H1 (cell line): ENCODE results near the gene HNRNPAB. TPM values are rescaled to one million over a fixed set of nuclear protein-coding genes. Genes with fewer than 3 reads are reported as not detected.
"Not testable (repeated sequence)": the region's sequence is repeated elsewhere in the genome, so short reads cannot be mapped to it uniquely, and the experiment has no call there.

Source experiments
- CTCF ChIA-PET: fragments of 300-600 bp; sonication (Branson Sonifier 250); formaldehyde crosslinking; loops from one replicate; lab custom pipeline; 2021; ENCODE audit not compliant: partially characterized antibody; lab: Charles Lee
- POLR2A ChIA-PET: fragments of 300-600 bp; sonication (Branson Sonifier 250); formaldehyde crosslinking; loops from one replicate; lab custom pipeline; 2021; ENCODE audit warnings: inconsistent platforms; ENCODE audit not compliant: partially characterized antibody; lab: Charles Lee
- DNase-seq, 2 experiments: peaks; one replicate each; pipeline versions ENCODE4 v3.0.0 to v3.0.0-alpha.2; 2010 to 2022; ENCODE audit warnings: low spot score in 2 of 2, low read depth in 1 of 2, mixed read lengths in 1 of 2
- FAIRE-seq: peaks from 2 replicates; lab custom pipeline; 2011; peaks lifted over from hg19 to GRCh38; lab: Jason Lieb, UNC
- H2AFZ ChIP-seq: 2 replicates; pipeline ENCODE4 v1.8.1; 2012; ENCODE audit warnings: low read length, inconsistent platforms
- H2AK5ac ChIP-seq: 2 replicates; pipeline ENCODE4 v1.6.1; 2013; ENCODE audit warnings: low read depth, low read length
- H2BK120ac ChIP-seq: replicated peaks from 2 replicates; pipeline ENCODE3; 2013; ENCODE audit warnings: low read depth, low read length, inconsistent platforms
- H2BK12ac ChIP-seq: 2 replicates; pipeline ENCODE4 v1.6.1; 2013; ENCODE audit warnings: low read depth, low read length
- H2BK15ac ChIP-seq: 2 replicates; pipeline ENCODE4 v1.6.1; 2013; ENCODE audit warnings: low read length
- H2BK20ac ChIP-seq: 2 replicates; pipeline ENCODE4 v1.6.1; 2013; ENCODE audit warnings: low read length
- H2BK5ac ChIP-seq: 2 replicates; pipeline ENCODE4 v1.6.1; 2013; ENCODE audit warnings: low read depth, low read length
- H3K14ac ChIP-seq: 2 replicates; pipeline ENCODE4 v1.6.1; 2013; ENCODE audit warnings: inconsistent platforms; ENCODE audit not compliant: insufficient read length
- H3K18ac ChIP-seq: 2 replicates; pipeline ENCODE4 v1.6.1; 2013; ENCODE audit warnings: low read length; ENCODE audit errors: extremely low read depth
- H3K23ac ChIP-seq: 2 replicates; pipeline ENCODE4 v1.6.1; 2013; ENCODE audit warnings: inconsistent platforms; ENCODE audit not compliant: insufficient read length
- H3K23me2 ChIP-seq: 2 replicates; pipeline ENCODE4 v1.6.1; 2013; ENCODE audit warnings: low read depth, low read length
- H3K27ac ChIP-seq: 2 replicates; pipeline ENCODE4 v1.6.1; 2011; ENCODE audit warnings: low read depth, low read length, inconsistent platforms
- H3K27me3 ChIP-seq, 4 experiments: replicated peaks in 1 of 4; 1 replicate in 1 of 4; 2 replicates in 3 of 4; pipeline versions ENCODE4 v1.6.1 to v1.8.1; 2011 to 2013; ENCODE audit warnings: low read length in 3 of 4, mild to moderate bottlenecking in 3 of 4, inconsistent platforms in 2 of 4, mixed read lengths in 2 of 4, moderate library complexity in 1 of 4; ENCODE audit not compliant: control insufficient read depth in 3 of 4, insufficient read depth in 3 of 4; ENCODE audit errors: extremely low read depth in 1 of 4
- H3K36me3 ChIP-seq, 4 experiments: 2 replicates each; pipeline versions ENCODE4 v1.6.1 to v1.8.1; 2011 to 2013; ENCODE audit warnings: mild to moderate bottlenecking in 4 of 4, low read length in 3 of 4, moderate library complexity in 2 of 4, control low read depth in 1 of 4, inconsistent platforms in 1 of 4; ENCODE audit not compliant: insufficient read depth in 4 of 4, control insufficient read depth in 2 of 4
- H3K4ac ChIP-seq: replicated peaks from 2 replicates; pipeline ENCODE3; 2013; ENCODE audit warnings: low read length, low read depth, mixed read lengths, inconsistent platforms; ENCODE audit not compliant: insufficient read length
- H3K4me1 ChIP-seq, 4 experiments: replicated peaks in 1 of 4; 1 replicate in 1 of 4; 2 replicates in 3 of 4; pipeline versions ENCODE4 v1.6.1 to v1.8.1; 2011 to 2013; ENCODE audit warnings: low read length in 3 of 4, inconsistent platforms in 2 of 4, mixed read lengths in 1 of 4; ENCODE audit not compliant: insufficient read depth in 4 of 4, control insufficient read depth in 3 of 4
- H3K4me2 ChIP-seq, 2 experiments: 2 replicates each; pipeline versions ENCODE4 v1.6.1 to v1.8.1; 2011 to 2013; ENCODE audit warnings: low read depth in 2 of 2, low read length in 2 of 2, control low read depth in 1 of 2, inconsistent platforms in 1 of 2, mild to moderate bottlenecking in 1 of 2; ENCODE audit not compliant: insufficient read depth in 1 of 2
- H3K4me3 ChIP-seq, 4 experiments: fragments of 200-600, 300-600 bp in 1 of 4; sonication (generic), shearing (Covaris generic), sonication (Bioruptor Twin) in 1 of 4; 2 replicates each; pipeline versions ENCODE4 v1.5.1 to v1.8.1; 2011 to 2016; ENCODE audit warnings: low read length in 4 of 4, low read depth in 3 of 4, control low read depth in 2 of 4, inconsistent platforms in 2 of 4, mild to moderate bottlenecking in 2 of 4, mixed read lengths in 1 of 4, moderate library complexity in 1 of 4; ENCODE audit not compliant: insufficient read depth in 2 of 4; ENCODE audit errors: extremely low read depth in 1 of 4
- H3K56ac ChIP-seq: replicated peaks from 2 replicates; pipeline ENCODE3; 2013; ENCODE audit warnings: low read depth, mild to moderate bottlenecking, mixed read lengths, low read length, inconsistent platforms; ENCODE audit not compliant: insufficient read length
- H3K79me1 ChIP-seq: 2 replicates; pipeline ENCODE4 v1.6.1; 2013; ENCODE audit warnings: low read depth, low read length, control low read depth
- H3K79me2 ChIP-seq, 2 experiments: 2 replicates each; pipeline versions ENCODE4 v1.6.1 to v1.8.1; 2012 to 2013; ENCODE audit warnings: low read length in 2 of 2, mild to moderate bottlenecking in 2 of 2, inconsistent platforms in 1 of 2; ENCODE audit not compliant: insufficient read depth in 2 of 2, control insufficient read depth in 1 of 2
- H3K9ac ChIP-seq, 4 experiments: replicated peaks in 1 of 4; 1 replicate in 1 of 4; 2 replicates in 3 of 4; pipeline versions ENCODE4 v1.6.1 to v1.8.1; 2011 to 2013; ENCODE audit warnings: low read depth in 3 of 4, low read length in 3 of 4, control low read depth in 2 of 4, mild to moderate bottlenecking in 2 of 4, moderate library complexity in 2 of 4, inconsistent platforms in 1 of 4; ENCODE audit errors: extremely low read depth in 1 of 4
- H3K9me3 ChIP-seq, 2 experiments: 2 replicates each; pipeline versions ENCODE4 v1.6.1 to v1.8.1; 2012 to 2013; ENCODE audit warnings: mild to moderate bottlenecking in 2 of 2, moderate library complexity in 2 of 2, control low read depth in 1 of 2, inconsistent platforms in 1 of 2, low read depth in 1 of 2, low read length in 1 of 2, mixed read lengths in 1 of 2; ENCODE audit not compliant: insufficient read depth in 2 of 2
- H4K20me1 ChIP-seq, 2 experiments: replicated peaks in 1 of 2; 2 replicates each; pipeline versions ENCODE3 to v1.8.1; 2011 to 2013; ENCODE audit warnings: inconsistent platforms in 2 of 2, low read length in 2 of 2, mild to moderate bottlenecking in 1 of 2; ENCODE audit not compliant: insufficient read depth in 2 of 2, control insufficient read depth in 1 of 2
- H4K5ac ChIP-seq: 2 replicates; pipeline ENCODE4 v1.6.1; 2013; ENCODE audit warnings: low read length, low read depth, mixed read lengths, inconsistent platforms; ENCODE audit not compliant: insufficient read length
- H4K8ac ChIP-seq: 2 replicates; pipeline ENCODE4 v1.8.0; 2013; ENCODE audit warnings: mild to moderate bottlenecking, moderate library complexity, low read length, inconsistent platforms; ENCODE audit not compliant: insufficient read depth; ENCODE audit errors: extremely low read depth
- H4K91ac ChIP-seq: replicated peaks from 2 replicates; pipeline ENCODE3; 2013; ENCODE audit warnings: low read length, mixed read lengths, inconsistent platforms; ENCODE audit not compliant: insufficient read length
- ASH2L ChIP-seq: fragments of 200-600, 300-600 bp; sonication (generic); IDR thresholded peaks from one replicate; pipeline ENCODE4 v1.7.1; 2017; ENCODE audit warnings: low read length
- JUND ChIP-seq: IDR thresholded peaks from 2 replicates; pipeline ENCODE4 v1.6.1; 2011; ENCODE audit warnings: mild to moderate bottlenecking, improper control_type of control experiment, low read length
- KDM1A ChIP-seq: fragments of 200-600, 300-600 bp; sonication (generic); IDR thresholded peaks from 2 replicates; pipeline ENCODE4 v1.7.1; 2016; ENCODE audit warnings: mild to moderate bottlenecking, low read length, borderline replicate concordance
- POLR2A ChIP-seq, 2 experiments: IDR thresholded peaks; 1 replicate in 1 of 2; 2 replicates in 1 of 2; pipeline ENCODE4 v1.6.1; 2011; ENCODE audit warnings: low read depth in 2 of 2, low read length in 2 of 2, mild to moderate bottlenecking in 2 of 2; ENCODE audit errors: control extremely low read depth in 1 of 2
- POU5F1 ChIP-seq: IDR thresholded peaks from 2 replicates; pipeline ENCODE4 v1.6.1; 2011; ENCODE audit warnings: low read depth, mild to moderate bottlenecking, low read length, moderate library complexity
- RNF2 ChIP-seq: fragments of 200-900, 300-1000 bp; sonication (generic); IDR thresholded peaks from 2 replicates; pipeline ENCODE4 v1.7.1; 2016; ENCODE audit warnings: borderline replicate concordance, low read depth, mild to moderate bottlenecking, antibody characterized with exemption, low read length; ENCODE audit not compliant: poor library complexity, severe bottlenecking; ENCODE audit errors: missing control alignments
- WGBS, 2 experiments: shearing (Covaris generic) in 1 of 2; methylation state at CpG; one replicate each; pipeline versions ENCODE4 v1.1.6 to v1.1.7; 2013 to 2015; ENCODE audit warnings: low lambda C conversion rate in 2 of 2, mixed read lengths in 2 of 2, inconsistent platforms in 1 of 2, low coverage in 1 of 2, missing lambda C conversion rate in 1 of 2; ENCODE audit not compliant: insufficient replicate concordance in 2 of 2, insufficient coverage in 1 of 2, insufficient read length in 1 of 2; ENCODE audit errors: extremely low coverage in 1 of 2, missing lambda C conversion rate in 1 of 2; 5-methylcytosine and 5-hydroxymethylcytosine counted together
- polyA plus RNA-seq, 7 experiments: library from polyadenylated mRNA; depleted of rRNA in 3 of 7; stranded (reverse) in 5 of 7; unstranded in 2 of 7; fragments of >200 nt in 5 of 7; fragments of 200-250 nt in 2 of 7; gene quantifications; 1 replicate in 5 of 7; 2 replicates in 1 of 7; 4 replicates in 1 of 7; pipeline versions ENCODE4 v1.2.1 to v1.2.3, GENCODE V29; 2011 to 2013; ENCODE audit warnings: missing spikeins in 2 of 7, mixed read lengths in 2 of 7
- total RNA-seq: library from RNA; stranded (reverse); fragmentation: NEBNext Ultra II Directional; extraction: Animal tissue kit (Norgen Biotek cat#: 25700); gene quantifications from 2 replicates; pipeline ENCODE4 v1.2.1, GENCODE V29; 2021

Gene HNRNPAB
- total and polyA plus RNA-seq, 2 of the 8 experiments (the other 6 are each of a cell fraction or from before 2014, with no cell fraction given): 373 to 563 TPM

GRCh38 chr5:178252258-178252657 is 47.9 kb downstream of the HNRNPAB start (continued):
- TF ChIP-seq KDM1A (no peak), JUND (no peak), POLR2A (IDR thresholded peaks at IDR 0.05; ENCODE audit: control extremely low read depth in 1 of 2, low read depth in 2 of 2, low read length in 2 of 2) (no peak), ASH2L (no peak), RNF2 (no peak), POU5F1 (no peak)

- not testable (repeated sequence) for H2BK15ac ChIP-seq, H3K56ac ChIP-seq, H4K91ac ChIP-seq, H2AFZ ChIP-seq, H3K27me3 ChIP-seq, H3K4ac ChIP-seq, DNase-seq, H3K23ac ChIP-seq, H2BK120ac ChIP-seq, H4K5ac ChIP-seq, H3K4me2 ChIP-seq, H3K9ac ChIP-seq, H2AK5ac ChIP-seq, H2BK12ac ChIP-seq, H3K9me3 ChIP-seq, H3K79me1 ChIP-seq, H3K79me2 ChIP-seq, H2BK5ac ChIP-seq, H3K27ac ChIP-seq, H3K4me3 ChIP-seq, H2BK20ac ChIP-seq, FAIRE-seq, H3K4me1 ChIP-seq, H3K14ac ChIP-seq, H3K18ac ChIP-seq, H3K36me3 ChIP-seq, H4K20me1 ChIP-seq, H3K23me2 ChIP-seq, H4K8ac ChIP-seq
- CTCF ChIA-PET: interaction anchor here (0.6 to 4.7 kb wide), 6 partner anchors 12 to 336 kb away, joined by 4 to 20 read pairs (median 4); partner anchors contain the start of gene COL23A1
- 95% methylated on average over 16 of the region's 18 CpGs; no CpG with 5 or more reads in 1 of the 2 experiments for WGBS, 2 experiments
- POLR2A ChIA-PET: interaction anchor here (1.0 kb wide), 1 partner anchor 18 kb away, joined by 3 read pairs; no protein-coding TSS in a partner anchor
These were observed 49.3 kb downstream of the HNRNPAB start for GRCh38 chr5:178253632-178254031.
